PC-3 (cell line): ENCODE results near the gene LHFPL2. TPM values are rescaled to one million over a fixed set of nuclear protein-coding genes. Genes with fewer than 3 reads are reported as not detected.

Experiments used
- ATAC-seq: fragments of 200-7000 bp; cut with Tn5 transposase; 2 replicates; pipeline ENCODE4 v1.9.1; 2020; ENCODE audit warnings: mild to moderate bottlenecking, moderate library complexity
- BruUV-seq: library from RNA; stranded (reverse); fragments of 400-500 nt; replicated peaks from 2 replicates; lab custom pipeline; 2021; lab: Mats Ljungman, UMichigan
- CTCF ChIA-PET: fragments of 300-600 bp; sonication (Branson Sonifier 250); formaldehyde crosslinking; loops from one replicate; lab custom pipeline; 2022; ENCODE audit warnings: antibody characterized with exemption; lab: Charles Lee
- POLR2A ChIA-PET: fragments of 300-600 bp; sonication (Branson Sonifier 250); formaldehyde crosslinking; loops from one replicate; lab custom pipeline; 2022; ENCODE audit warnings: antibody characterized with exemption; ENCODE audit not compliant: unreplicated experiment; lab: Charles Lee
- DNase-seq: peaks from one replicate; pipeline ENCODE4 v3.0.0-alpha.2; 2015
- H2AFZ ChIP-seq: fragments of 300-600 bp; sonication (generic); 2 replicates; pipeline ENCODE4 v1.6.0; 2016; ENCODE audit warnings: antibody characterized with exemption, low read length
- H3F3A ChIP-seq: fragments of 300-600 bp; sonication (generic); one replicate; pipeline ENCODE4 v1.6.0; 2017; ENCODE audit warnings: antibody characterized with exemption, low read length, control low read depth, mild to moderate bottlenecking; ENCODE audit not compliant: unreplicated experiment
- H3K27ac ChIP-seq: fragments of 300-600 bp; sonication (generic); 2 replicates; pipeline ENCODE4 v1.5.1; 2016; ENCODE audit warnings: mild to moderate bottlenecking, low read length
- H3K27me3 ChIP-seq: fragments of 300-600 bp; sonication (generic); 2 replicates; pipeline ENCODE4 v1.6.1; 2016; ENCODE audit warnings: low read length, mixed read lengths
- H3K36me3 ChIP-seq: fragments of 300-600 bp; sonication (generic); 2 replicates; pipeline ENCODE4 v1.6.1; 2016; ENCODE audit warnings: low read depth, mixed run types, low read length, mixed read lengths
- H3K4me1 ChIP-seq: fragments of 300-600 bp; sonication (generic); 2 replicates; pipeline ENCODE4 v1.5.1; 2016; ENCODE audit warnings: low read length; ENCODE audit not compliant: insufficient read depth
- H3K4me2 ChIP-seq: fragments of 300-600 bp; sonication (generic); 2 replicates; pipeline ENCODE4 v1.6.0; 2016; ENCODE audit warnings: low read length
- H3K4me3 ChIP-seq: fragments of 300-600 bp; sonication (generic); 2 replicates; pipeline ENCODE4 v1.5.1; 2016; ENCODE audit warnings: mild to moderate bottlenecking, low read length, mixed read lengths
- H3K79me2 ChIP-seq: fragments of 300-600 bp; sonication (generic); 2 replicates; pipeline ENCODE4 v1.6.1; 2017; ENCODE audit warnings: low read length, mixed read lengths
- H3K9ac ChIP-seq: fragments of 300-600 bp; sonication (generic); 2 replicates; pipeline ENCODE4 v1.6.0; 2016; ENCODE audit warnings: mild to moderate bottlenecking, low read length
- H3K9me2 ChIP-seq: fragments of 300-600 bp; sonication (generic); replicated peaks from 2 replicates; pipeline ENCODE4 v1.6.1; 2016; ENCODE audit warnings: mixed run types, low read length, mixed read lengths
- H3K9me3 ChIP-seq: fragments of 300-600 bp; sonication (generic); 2 replicates; pipeline ENCODE4 v1.6.1; 2016; ENCODE audit warnings: low read length, mixed read lengths
- H4K20me1 ChIP-seq: fragments of 300-600 bp; sonication (generic); 2 replicates; pipeline ENCODE4 v1.6.1; 2016; ENCODE audit warnings: low read length, mixed read lengths
- EZH2 ChIP-seq: fragments of 300-600 bp; sonication (generic); IDR thresholded peaks from one replicate; pipeline ENCODE4 v1.6.1; 2017; ENCODE audit warnings: antibody characterized with exemption, mild to moderate bottlenecking, low read length; ENCODE audit not compliant: unreplicated experiment
- EZH2phosphoT487 ChIP-seq: fragments of 300-600 bp; sonication (generic); IDR thresholded peaks from 2 replicates; pipeline ENCODE4 v1.6.1; 2018; ENCODE audit warnings: mild to moderate bottlenecking, antibody characterized with exemption, low read length, borderline replicate concordance
- intact Hi-C: fragments of 100-400 bp; cut with micrococcal nuclease; formaldehyde crosslinking; loops from 2 replicates; pipeline ENCODE4 v1.9.0; 2023
- total RNA-seq: library from RNA; depleted of rRNA; stranded (reverse); fragments of >200 nt; gene quantifications from 2 replicates; pipeline ENCODE4 v1.2.3, GENCODE V29; 2014
- TF ChIP-seq, protein P1 (sequence below): fragments of 300-600 bp; sonication (generic); conservative IDR thresholded peaks from 2 replicates; pipeline ENCODE4 v1.5.1; 2017; ENCODE audit warnings: antibody characterized with exemption, low read depth, mild to moderate bottlenecking, low read length

LHFPL2 gene
- total RNA-seq, 1 experiment from 2014 or later = 21.7 TPM

DNA sequence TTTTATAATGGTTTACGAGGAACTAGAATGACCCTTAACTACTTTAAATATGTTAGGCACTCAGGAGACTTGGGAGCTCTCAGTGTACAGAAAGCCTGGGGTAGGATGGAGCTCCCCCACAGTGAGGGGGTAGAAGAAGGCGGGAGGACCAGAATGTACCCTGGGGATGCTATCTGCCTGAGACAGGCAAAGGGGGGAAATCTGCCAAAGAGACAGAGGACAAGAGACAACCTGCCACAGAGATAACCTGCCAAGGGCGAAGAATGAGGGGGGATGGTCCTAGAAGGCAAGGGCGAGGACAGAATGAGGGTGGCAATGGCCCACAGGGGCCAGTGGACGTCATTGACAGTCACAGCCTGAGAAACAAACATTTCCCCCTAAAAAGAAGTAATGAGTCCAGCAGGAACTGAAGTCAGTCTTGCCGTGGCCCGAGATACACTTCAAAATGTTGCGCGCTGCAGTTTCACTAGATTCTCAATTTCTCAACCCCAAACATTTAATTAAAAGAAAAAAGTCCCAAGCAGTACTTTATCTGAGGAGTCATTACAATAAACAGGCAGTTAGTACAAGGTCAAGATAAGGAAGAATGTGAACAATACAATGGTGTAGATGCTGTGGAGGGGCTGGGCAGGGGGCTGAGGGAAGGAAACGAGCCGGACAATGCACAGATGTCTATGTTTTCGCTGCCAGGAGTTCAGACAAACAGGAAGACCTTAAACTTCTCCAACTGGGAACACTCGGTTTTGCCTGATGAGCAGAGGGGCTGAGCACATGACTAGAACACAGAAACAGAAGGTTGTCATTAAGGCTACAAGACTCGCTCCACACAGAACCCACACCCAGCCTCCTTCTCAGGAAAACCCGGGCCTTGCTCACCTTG, 125.0 kb downstream of the LHFPL2 start:
- Histone ChIP-seq H3K4me2 (no peak overlapping the region), H3K27me3 (no peaks in the 10 kb centered on the region), H3K4me3 (no peak overlapping the region), H3K9me3 (no peaks in the 10 kb centered on the region), H3K36me3 (no peaks in the 10 kb centered on the region), H3K9me2 (no peaks in the 10 kb centered on the region), H3K9ac (no peak overlapping the region), H3K79me2 (peaks cover 13% of the 10 kb centered on the region), H3K4me1 (peaks cover 33% of the 10 kb centered on the region), H2AFZ (no peak overlapping the region), H4K20me1 (no peaks in the 10 kb centered on the region), H3F3A (no peaks in the 10 kb centered on the region), H3K27ac (no peak overlapping the region)
- TF ChIP-seq, protein P1, sequence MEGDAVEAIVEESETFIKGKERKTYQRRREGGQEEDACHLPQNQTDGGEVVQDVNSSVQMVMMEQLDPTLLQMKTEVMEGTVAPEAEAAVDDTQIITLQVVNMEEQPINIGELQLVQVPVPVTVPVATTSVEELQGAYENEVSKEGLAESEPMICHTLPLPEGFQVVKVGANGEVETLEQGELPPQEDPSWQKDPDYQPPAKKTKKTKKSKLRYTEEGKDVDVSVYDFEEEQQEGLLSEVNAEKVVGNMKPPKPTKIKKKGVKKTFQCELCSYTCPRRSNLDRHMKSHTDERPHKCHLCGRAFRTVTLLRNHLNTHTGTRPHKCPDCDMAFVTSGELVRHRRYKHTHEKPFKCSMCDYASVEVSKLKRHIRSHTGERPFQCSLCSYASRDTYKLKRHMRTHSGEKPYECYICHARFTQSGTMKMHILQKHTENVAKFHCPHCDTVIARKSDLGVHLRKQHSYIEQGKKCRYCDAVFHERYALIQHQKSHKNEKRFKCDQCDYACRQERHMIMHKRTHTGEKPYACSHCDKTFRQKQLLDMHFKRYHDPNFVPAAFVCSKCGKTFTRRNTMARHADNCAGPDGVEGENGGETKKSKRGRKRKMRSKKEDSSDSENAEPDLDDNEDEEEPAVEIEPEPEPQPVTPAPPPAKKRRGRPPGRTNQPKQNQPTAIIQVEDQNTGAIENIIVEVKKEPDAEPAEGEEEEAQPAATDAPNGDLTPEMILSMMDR = no peak
- no peak for TF ChIP-seq EZH2phosphoT487
- no peak for TF ChIP-seq EZH2
- DNase-seq (no peak), ATAC-seq (no peak)
- BruUV-seq = no TSS peak
- intact Hi-C loops = no loop called here
- ChIA-PET CTCF (no interaction called here), POLR2A (no interaction called here)

DNA sequence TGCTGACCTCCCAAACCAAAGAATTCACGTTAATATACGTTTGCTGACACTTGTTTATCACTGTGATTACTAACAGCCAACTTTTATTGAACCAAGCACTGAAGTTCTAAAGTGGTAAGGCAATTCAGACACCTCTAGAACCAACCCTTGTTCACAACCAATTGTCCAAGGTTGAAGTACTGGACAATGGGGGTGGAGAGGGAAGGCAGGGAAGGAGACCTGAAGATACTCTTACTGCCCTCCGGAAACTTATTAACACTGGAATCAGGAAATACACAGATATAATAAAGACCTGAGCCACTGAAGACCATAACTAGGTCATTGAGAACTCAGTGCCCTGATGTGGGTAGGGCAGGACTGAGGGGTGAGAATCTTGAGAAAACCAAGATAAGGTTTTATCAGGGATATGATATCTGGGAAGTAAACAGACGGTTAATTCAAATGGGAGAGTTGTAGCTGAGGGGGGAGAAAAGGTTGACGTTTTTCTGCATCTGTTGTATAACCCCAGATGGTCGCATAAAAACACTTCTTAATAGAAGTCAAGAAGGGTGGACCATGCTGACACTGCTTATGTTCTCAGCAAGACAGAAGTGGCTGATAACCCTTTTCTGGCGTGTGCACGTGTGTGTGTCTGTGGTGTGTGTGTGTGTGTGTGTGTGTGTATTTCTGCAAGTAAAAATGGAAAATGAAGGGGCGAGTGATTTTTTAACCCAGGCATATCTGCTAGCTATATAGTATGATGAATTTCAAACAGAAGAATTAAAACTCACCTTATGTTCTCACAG, 125.9 kb downstream of the LHFPL2 start:
- Histone ChIP-seq H4K20me1 (no peaks in the 10 kb centered on the region), H3K9me2 (no peaks in the 10 kb centered on the region), H2AFZ (no peak overlapping the region), H3K9me3 (no peaks in the 10 kb centered on the region), H3K4me3 (no peak overlapping the region), H3K36me3 (no peaks in the 10 kb centered on the region), H3F3A (no peaks in the 10 kb centered on the region), H3K27ac (no peak overlapping the region), H3K27me3 (no peaks in the 10 kb centered on the region), H3K9ac (no peak overlapping the region), H3K4me2 (no peak overlapping the region), H3K4me1 (peaks cover 41% of the 10 kb centered on the region), H3K79me2 (peaks cover 5% of the 10 kb centered on the region)
- no peak for ATAC-seq
- ChIA-PET POLR2A (no interaction called here), CTCF (no interaction called here)
- BruUV-seq = no TSS peak
- TF ChIP-seq EZH2phosphoT487 (no peak), EZH2 (no peak)
- TF ChIP-seq, protein P1 = no peak
- intact Hi-C loops = no loop called here
- no peak for DNase-seq

DNA sequence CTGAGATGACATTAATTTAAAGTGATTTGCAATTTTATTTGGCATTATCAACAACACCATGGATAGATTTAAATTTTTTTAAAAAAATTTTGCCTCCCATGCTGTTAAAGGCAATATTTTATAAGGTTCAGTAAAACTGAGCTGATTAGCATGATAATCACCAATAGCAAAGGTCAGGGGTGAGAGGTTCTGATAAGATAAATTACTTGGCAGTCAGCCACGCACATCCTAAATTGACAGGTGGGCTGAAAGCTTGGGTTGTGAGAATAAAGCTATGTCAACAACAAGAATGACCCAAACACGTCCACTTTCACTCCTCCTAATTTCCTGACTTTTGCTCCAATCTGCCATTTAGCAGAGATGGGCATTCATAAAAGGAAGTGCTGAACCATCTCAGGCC, 127.1 kb downstream of the LHFPL2 start:
- Histone ChIP-seq H2AFZ (no peak overlapping the region), H3K79me2 (peaks cover 3% of the 10 kb centered on the region), H3K27me3 (no peaks in the 10 kb centered on the region), H3K27ac (no peak overlapping the region), H4K20me1 (no peaks in the 10 kb centered on the region), H3K9ac (no peak overlapping the region), H3K9me2 (no peaks in the 10 kb centered on the region), H3K36me3 (no peaks in the 10 kb centered on the region), H3K9me3 (no peaks in the 10 kb centered on the region), H3K4me1 (peaks cover 32% of the 10 kb centered on the region), H3K4me3 (no peak overlapping the region), H3K4me2 (no peak overlapping the region), H3F3A (no peaks in the 10 kb centered on the region)
- no peak for DNase-seq
- TF ChIP-seq EZH2phosphoT487 (no peak), EZH2 (no peak)
- TF ChIP-seq, protein P1 = no peak
- ATAC-seq = no peak
- ChIA-PET POLR2A (no interaction called here), CTCF (no interaction called here)
- intact Hi-C loops = no loop called here
- no TSS peak for BruUV-seq
